ENCODE data around the gene KCNIP4. TPM values are rescaled to one million over a fixed set of nuclear protein-coding genes. Genes with fewer than 3 reads are reported as not detected.

The KCNIP4 gene
- total and polyA plus RNA-seq, 2 of the 8 experiments (the other 6 are each of a cell fraction or from before 2014, with no cell fraction given): 0.06 TPM; not detected in 1

- TF ChIP-seq, protein P1, sequence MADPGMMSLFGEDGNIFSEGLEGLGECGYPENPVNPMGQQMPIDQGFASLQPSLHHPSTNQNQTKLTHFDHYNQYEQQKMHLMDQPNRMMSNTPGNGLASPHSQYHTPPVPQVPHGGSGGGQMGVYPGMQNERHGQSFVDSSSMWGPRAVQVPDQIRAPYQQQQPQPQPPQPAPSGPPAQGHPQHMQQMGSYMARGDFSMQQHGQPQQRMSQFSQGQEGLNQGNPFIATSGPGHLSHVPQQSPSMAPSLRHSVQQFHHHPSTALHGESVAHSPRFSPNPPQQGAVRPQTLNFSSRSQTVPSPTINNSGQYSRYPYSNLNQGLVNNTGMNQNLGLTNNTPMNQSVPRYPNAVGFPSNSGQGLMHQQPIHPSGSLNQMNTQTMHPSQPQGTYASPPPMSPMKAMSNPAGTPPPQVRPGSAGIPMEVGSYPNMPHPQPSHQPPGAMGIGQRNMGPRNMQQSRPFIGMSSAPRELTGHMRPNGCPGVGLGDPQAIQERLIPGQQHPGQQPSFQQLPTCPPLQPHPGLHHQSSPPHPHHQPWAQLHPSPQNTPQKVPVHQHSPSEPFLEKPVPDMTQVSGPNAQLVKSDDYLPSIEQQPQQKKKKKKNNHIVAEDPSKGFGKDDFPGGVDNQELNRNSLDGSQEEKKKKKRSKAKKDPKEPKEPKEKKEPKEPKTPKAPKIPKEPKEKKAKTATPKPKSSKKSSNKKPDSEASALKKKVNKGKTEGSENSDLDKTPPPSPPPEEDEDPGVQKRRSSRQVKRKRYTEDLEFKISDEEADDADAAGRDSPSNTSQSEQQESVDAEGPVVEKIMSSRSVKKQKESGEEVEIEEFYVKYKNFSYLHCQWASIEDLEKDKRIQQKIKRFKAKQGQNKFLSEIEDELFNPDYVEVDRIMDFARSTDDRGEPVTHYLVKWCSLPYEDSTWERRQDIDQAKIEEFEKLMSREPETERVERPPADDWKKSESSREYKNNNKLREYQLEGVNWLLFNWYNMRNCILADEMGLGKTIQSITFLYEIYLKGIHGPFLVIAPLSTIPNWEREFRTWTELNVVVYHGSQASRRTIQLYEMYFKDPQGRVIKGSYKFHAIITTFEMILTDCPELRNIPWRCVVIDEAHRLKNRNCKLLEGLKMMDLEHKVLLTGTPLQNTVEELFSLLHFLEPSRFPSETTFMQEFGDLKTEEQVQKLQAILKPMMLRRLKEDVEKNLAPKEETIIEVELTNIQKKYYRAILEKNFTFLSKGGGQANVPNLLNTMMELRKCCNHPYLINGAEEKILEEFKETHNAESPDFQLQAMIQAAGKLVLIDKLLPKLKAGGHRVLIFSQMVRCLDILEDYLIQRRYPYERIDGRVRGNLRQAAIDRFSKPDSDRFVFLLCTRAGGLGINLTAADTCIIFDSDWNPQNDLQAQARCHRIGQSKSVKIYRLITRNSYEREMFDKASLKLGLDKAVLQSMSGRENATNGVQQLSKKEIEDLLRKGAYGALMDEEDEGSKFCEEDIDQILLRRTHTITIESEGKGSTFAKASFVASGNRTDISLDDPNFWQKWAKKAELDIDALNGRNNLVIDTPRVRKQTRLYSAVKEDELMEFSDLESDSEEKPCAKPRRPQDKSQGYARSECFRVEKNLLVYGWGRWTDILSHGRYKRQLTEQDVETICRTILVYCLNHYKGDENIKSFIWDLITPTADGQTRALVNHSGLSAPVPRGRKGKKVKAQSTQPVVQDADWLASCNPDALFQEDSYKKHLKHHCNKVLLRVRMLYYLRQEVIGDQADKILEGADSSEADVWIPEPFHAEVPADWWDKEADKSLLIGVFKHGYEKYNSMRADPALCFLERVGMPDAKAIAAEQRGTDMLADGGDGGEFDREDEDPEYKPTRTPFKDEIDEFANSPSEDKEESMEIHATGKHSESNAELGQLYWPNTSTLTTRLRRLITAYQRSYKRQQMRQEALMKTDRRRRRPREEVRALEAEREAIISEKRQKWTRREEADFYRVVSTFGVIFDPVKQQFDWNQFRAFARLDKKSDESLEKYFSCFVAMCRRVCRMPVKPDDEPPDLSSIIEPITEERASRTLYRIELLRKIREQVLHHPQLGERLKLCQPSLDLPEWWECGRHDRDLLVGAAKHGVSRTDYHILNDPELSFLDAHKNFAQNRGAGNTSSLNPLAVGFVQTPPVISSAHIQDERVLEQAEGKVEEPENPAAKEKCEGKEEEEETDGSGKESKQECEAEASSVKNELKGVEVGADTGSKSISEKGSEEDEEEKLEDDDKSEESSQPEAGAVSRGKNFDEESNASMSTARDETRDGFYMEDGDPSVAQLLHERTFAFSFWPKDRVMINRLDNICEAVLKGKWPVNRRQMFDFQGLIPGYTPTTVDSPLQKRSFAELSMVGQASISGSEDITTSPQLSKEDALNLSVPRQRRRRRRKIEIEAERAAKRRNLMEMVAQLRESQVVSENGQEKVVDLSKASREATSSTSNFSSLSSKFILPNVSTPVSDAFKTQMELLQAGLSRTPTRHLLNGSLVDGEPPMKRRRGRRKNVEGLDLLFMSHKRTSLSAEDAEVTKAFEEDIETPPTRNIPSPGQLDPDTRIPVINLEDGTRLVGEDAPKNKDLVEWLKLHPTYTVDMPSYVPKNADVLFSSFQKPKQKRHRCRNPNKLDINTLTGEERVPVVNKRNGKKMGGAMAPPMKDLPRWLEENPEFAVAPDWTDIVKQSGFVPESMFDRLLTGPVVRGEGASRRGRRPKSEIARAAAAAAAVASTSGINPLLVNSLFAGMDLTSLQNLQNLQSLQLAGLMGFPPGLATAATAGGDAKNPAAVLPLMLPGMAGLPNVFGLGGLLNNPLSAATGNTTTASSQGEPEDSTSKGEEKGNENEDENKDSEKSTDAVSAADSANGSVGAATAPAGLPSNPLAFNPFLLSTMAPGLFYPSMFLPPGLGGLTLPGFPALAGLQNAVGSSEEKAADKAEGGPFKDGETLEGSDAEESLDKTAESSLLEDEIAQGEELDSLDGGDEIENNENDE (IDR thresholded peaks at IDR 0.05; ENCODE audit: insufficient replicate concordance, low read length): no peak
- TF ChIP-seq CBX8 (IDR thresholded peaks at IDR 0.05; ENCODE audit: borderline replicate concordance, low read depth, low read length): no peak
- no peak for TF ChIP-seq RAD21 (IDR thresholded peaks at IDR 0.05 in 1 of 2, conservative IDR thresholded peaks at IDR 0.05 in 1 of 2; ENCODE audit: low read depth in 2 of 2, low read length in 2 of 2)
These were observed 226.3 kb downstream of the KCNIP4 start (continued) for GRCh38 chr4:21722157-21722839.

All from H1 (cell line).